HEK293 (cell line): ENCODE measurements around the gene NMNAT2.

Experiments
- CTCF ChIP-seq: fragments of 450-650 bp; formaldehyde crosslinking; IDR thresholded peaks from 2 replicates; pipeline ENCODE4 v1.5.1; 2016; ENCODE audit warnings: missing biosample characterization, missing genetic modification characterization
- HOXD13 ChIP-seq: sonication (generic); formaldehyde crosslinking; IDR thresholded peaks from 2 replicates; pipeline ENCODE4 v1.8.0; 2022; ENCODE audit warnings: missing genetic modification reagents, borderline replicate concordance
- SP2 ChIP-seq: fragments of 450-650 bp; formaldehyde crosslinking; IDR thresholded peaks from 2 replicates; pipeline ENCODE4 v1.5.1; 2016; ENCODE audit warnings: missing biosample characterization, missing genetic modification characterization
- ZEB2 ChIP-seq: fragments of 450-650 bp; formaldehyde crosslinking; IDR thresholded peaks from 2 replicates; pipeline ENCODE4 v1.5.1; 2016; ENCODE audit warnings: missing biosample characterization, missing genetic modification characterization
- ZFP37 ChIP-seq: fragments of 450-650 bp; formaldehyde crosslinking; IDR thresholded peaks from 2 replicates; pipeline ENCODE4 v1.5.1; 2016; ENCODE audit warnings: missing biosample characterization, missing genetic modification characterization
- ZNF138 ChIP-seq: fragments of 450-650 bp; formaldehyde crosslinking; IDR thresholded peaks from 2 replicates; pipeline ENCODE4 v1.5.1; 2016; ENCODE audit warnings: missing biosample characterization, missing genetic modification characterization, borderline replicate concordance
- ZNF24 ChIP-seq: fragments of 450-650 bp; formaldehyde crosslinking; IDR thresholded peaks from 2 replicates; pipeline ENCODE4 v1.5.1; 2016; ENCODE audit warnings: missing biosample characterization, missing genetic modification characterization
- ZNF350 ChIP-seq: fragments of 450-650 bp; formaldehyde crosslinking; IDR thresholded peaks from 2 replicates; pipeline ENCODE4 v1.5.0; 2017; ENCODE audit warnings: missing biosample characterization, mild to moderate bottlenecking, missing genetic modification characterization
- ZNF704 ChIP-seq: fragments of 450-650 bp; formaldehyde crosslinking; IDR thresholded peaks from 2 replicates; pipeline ENCODE4 v1.5.1; 2016; ENCODE audit warnings: missing biosample characterization, missing genetic modification characterization

- TF ChIP-seq ZNF138 (tag by site-specific recombination) = no peak
- no peak for TF ChIP-seq HOXD13
- no peak for TF ChIP-seq CTCF
- no peak for TF ChIP-seq ZNF24
- no peak for TF ChIP-seq ZEB2 (tag by site-specific recombination)
- no peak for TF ChIP-seq ZNF704 (tag by site-specific recombination)
- TF ChIP-seq ZNF350 = no peak
- TF ChIP-seq ZFP37 = no peak
- TF ChIP-seq SP2 (tag by site-specific recombination) = no peak
Observed at GRCh38 chr1:183230413-183230812, 187.8 kb downstream of the NMNAT2 start.
